H1 (cell line): Measurements from ENCODE around the gene COL16A1. TPM values are rescaled to one million over a fixed set of nuclear protein-coding genes. Genes with fewer than 3 reads are reported as not detected.

Source experiments
- CTCF ChIA-PET: fragments of 300-600 bp; sonication (Branson Sonifier 250); formaldehyde crosslinking; loops from one replicate; lab custom pipeline; 2021; ENCODE audit not compliant: partially characterized antibody; lab: Charles Lee
- POLR2A ChIA-PET: fragments of 300-600 bp; sonication (Branson Sonifier 250); formaldehyde crosslinking; loops from one replicate; lab custom pipeline; 2021; ENCODE audit warnings: inconsistent platforms; ENCODE audit not compliant: partially characterized antibody; lab: Charles Lee
- DNase-seq, 2 experiments: peaks; one replicate each; pipeline versions ENCODE4 v3.0.0 to v3.0.0-alpha.2; 2010 to 2022; ENCODE audit warnings: low spot score in 2 of 2, low read depth in 1 of 2, mixed read lengths in 1 of 2
- FAIRE-seq: peaks from 2 replicates; lab custom pipeline; 2011; peaks lifted over from hg19 to GRCh38; lab: Jason Lieb, UNC
- H2AFZ ChIP-seq: 2 replicates; pipeline ENCODE4 v1.8.1; 2012; ENCODE audit warnings: low read length, inconsistent platforms
- H2AK5ac ChIP-seq: 2 replicates; pipeline ENCODE4 v1.6.1; 2013; ENCODE audit warnings: low read depth, low read length
- H2BK120ac ChIP-seq: replicated peaks from 2 replicates; pipeline ENCODE3; 2013; ENCODE audit warnings: low read depth, low read length, inconsistent platforms
- H2BK12ac ChIP-seq: 2 replicates; pipeline ENCODE4 v1.6.1; 2013; ENCODE audit warnings: low read depth, low read length
- H2BK15ac ChIP-seq: 2 replicates; pipeline ENCODE4 v1.6.1; 2013; ENCODE audit warnings: low read length
- H2BK20ac ChIP-seq: 2 replicates; pipeline ENCODE4 v1.6.1; 2013; ENCODE audit warnings: low read length
- H2BK5ac ChIP-seq: 2 replicates; pipeline ENCODE4 v1.6.1; 2013; ENCODE audit warnings: low read depth, low read length
- H3K14ac ChIP-seq: 2 replicates; pipeline ENCODE4 v1.6.1; 2013; ENCODE audit warnings: inconsistent platforms; ENCODE audit not compliant: insufficient read length
- H3K18ac ChIP-seq: 2 replicates; pipeline ENCODE4 v1.6.1; 2013; ENCODE audit warnings: low read length; ENCODE audit errors: extremely low read depth
- H3K23ac ChIP-seq: 2 replicates; pipeline ENCODE4 v1.6.1; 2013; ENCODE audit warnings: inconsistent platforms; ENCODE audit not compliant: insufficient read length
- H3K23me2 ChIP-seq: 2 replicates; pipeline ENCODE4 v1.6.1; 2013; ENCODE audit warnings: low read depth, low read length
- H3K27ac ChIP-seq: 2 replicates; pipeline ENCODE4 v1.6.1; 2011; ENCODE audit warnings: low read depth, low read length, inconsistent platforms
- H3K27me3 ChIP-seq, 4 experiments: replicated peaks in 1 of 4; 1 replicate in 1 of 4; 2 replicates in 3 of 4; pipeline versions ENCODE4 v1.6.1 to v1.8.1; 2011 to 2013; ENCODE audit warnings: low read length in 3 of 4, mild to moderate bottlenecking in 3 of 4, inconsistent platforms in 2 of 4, mixed read lengths in 2 of 4, moderate library complexity in 1 of 4; ENCODE audit not compliant: control insufficient read depth in 3 of 4, insufficient read depth in 3 of 4; ENCODE audit errors: extremely low read depth in 1 of 4
- H3K36me3 ChIP-seq, 4 experiments: 2 replicates each; pipeline versions ENCODE4 v1.6.1 to v1.8.1; 2011 to 2013; ENCODE audit warnings: mild to moderate bottlenecking in 4 of 4, low read length in 3 of 4, moderate library complexity in 2 of 4, control low read depth in 1 of 4, inconsistent platforms in 1 of 4; ENCODE audit not compliant: insufficient read depth in 4 of 4, control insufficient read depth in 2 of 4
- H3K4ac ChIP-seq: replicated peaks from 2 replicates; pipeline ENCODE3; 2013; ENCODE audit warnings: low read length, low read depth, mixed read lengths, inconsistent platforms; ENCODE audit not compliant: insufficient read length
- H3K4me1 ChIP-seq, 4 experiments: replicated peaks in 1 of 4; 1 replicate in 1 of 4; 2 replicates in 3 of 4; pipeline versions ENCODE4 v1.6.1 to v1.8.1; 2011 to 2013; ENCODE audit warnings: low read length in 3 of 4, inconsistent platforms in 2 of 4, mixed read lengths in 1 of 4; ENCODE audit not compliant: insufficient read depth in 4 of 4, control insufficient read depth in 3 of 4
- H3K4me2 ChIP-seq, 2 experiments: 2 replicates each; pipeline versions ENCODE4 v1.6.1 to v1.8.1; 2011 to 2013; ENCODE audit warnings: low read depth in 2 of 2, low read length in 2 of 2, control low read depth in 1 of 2, inconsistent platforms in 1 of 2, mild to moderate bottlenecking in 1 of 2; ENCODE audit not compliant: insufficient read depth in 1 of 2
- H3K4me3 ChIP-seq, 4 experiments: fragments of 200-600, 300-600 bp in 1 of 4; sonication (generic), shearing (Covaris generic), sonication (Bioruptor Twin) in 1 of 4; 2 replicates each; pipeline versions ENCODE4 v1.5.1 to v1.8.1; 2011 to 2016; ENCODE audit warnings: low read length in 4 of 4, low read depth in 3 of 4, control low read depth in 2 of 4, inconsistent platforms in 2 of 4, mild to moderate bottlenecking in 2 of 4, mixed read lengths in 1 of 4, moderate library complexity in 1 of 4; ENCODE audit not compliant: insufficient read depth in 2 of 4; ENCODE audit errors: extremely low read depth in 1 of 4
- H3K56ac ChIP-seq: replicated peaks from 2 replicates; pipeline ENCODE3; 2013; ENCODE audit warnings: low read depth, mild to moderate bottlenecking, mixed read lengths, low read length, inconsistent platforms; ENCODE audit not compliant: insufficient read length
- H3K79me1 ChIP-seq: 2 replicates; pipeline ENCODE4 v1.6.1; 2013; ENCODE audit warnings: low read depth, low read length, control low read depth
- H3K79me2 ChIP-seq, 2 experiments: 2 replicates each; pipeline versions ENCODE4 v1.6.1 to v1.8.1; 2012 to 2013; ENCODE audit warnings: low read length in 2 of 2, mild to moderate bottlenecking in 2 of 2, inconsistent platforms in 1 of 2; ENCODE audit not compliant: insufficient read depth in 2 of 2, control insufficient read depth in 1 of 2
- H3K9ac ChIP-seq, 4 experiments: replicated peaks in 1 of 4; 1 replicate in 1 of 4; 2 replicates in 3 of 4; pipeline versions ENCODE4 v1.6.1 to v1.8.1; 2011 to 2013; ENCODE audit warnings: low read depth in 3 of 4, low read length in 3 of 4, control low read depth in 2 of 4, mild to moderate bottlenecking in 2 of 4, moderate library complexity in 2 of 4, inconsistent platforms in 1 of 4; ENCODE audit errors: extremely low read depth in 1 of 4
- H3K9me3 ChIP-seq, 2 experiments: 2 replicates each; pipeline versions ENCODE4 v1.6.1 to v1.8.1; 2012 to 2013; ENCODE audit warnings: mild to moderate bottlenecking in 2 of 2, moderate library complexity in 2 of 2, control low read depth in 1 of 2, inconsistent platforms in 1 of 2, low read depth in 1 of 2, low read length in 1 of 2, mixed read lengths in 1 of 2; ENCODE audit not compliant: insufficient read depth in 2 of 2
- H4K20me1 ChIP-seq, 2 experiments: replicated peaks in 1 of 2; 2 replicates each; pipeline versions ENCODE3 to v1.8.1; 2011 to 2013; ENCODE audit warnings: inconsistent platforms in 2 of 2, low read length in 2 of 2, mild to moderate bottlenecking in 1 of 2; ENCODE audit not compliant: insufficient read depth in 2 of 2, control insufficient read depth in 1 of 2
- H4K5ac ChIP-seq: 2 replicates; pipeline ENCODE4 v1.6.1; 2013; ENCODE audit warnings: low read length, low read depth, mixed read lengths, inconsistent platforms; ENCODE audit not compliant: insufficient read length
- H4K8ac ChIP-seq: 2 replicates; pipeline ENCODE4 v1.8.0; 2013; ENCODE audit warnings: mild to moderate bottlenecking, moderate library complexity, low read length, inconsistent platforms; ENCODE audit not compliant: insufficient read depth; ENCODE audit errors: extremely low read depth
- H4K91ac ChIP-seq: replicated peaks from 2 replicates; pipeline ENCODE3; 2013; ENCODE audit warnings: low read length, mixed read lengths, inconsistent platforms; ENCODE audit not compliant: insufficient read length
- EP300 ChIP-seq, 2 experiments: IDR thresholded peaks; 1 replicate in 1 of 2; 2 replicates in 1 of 2; pipeline ENCODE4 v1.6.1; 2011 to 2012; ENCODE audit warnings: low read depth in 2 of 2, low read length in 2 of 2, mild to moderate bottlenecking in 2 of 2, borderline replicate concordance in 1 of 2, inconsistent platforms in 1 of 2, moderate library complexity in 1 of 2
- EZH2 ChIP-seq: fragments of 200-600 bp; sonication (generic); IDR thresholded peaks from 2 replicates; pipeline ENCODE4 v1.7.1; 2012; ENCODE audit warnings: low read depth, mild to moderate bottlenecking, moderate library complexity, low read length, inconsistent platforms; ENCODE audit not compliant: severe bottlenecking
- GTF2F1 ChIP-seq: IDR thresholded peaks from 2 replicates; pipeline ENCODE4 v1.6.1; 2012; ENCODE audit warnings: low read depth, low read length, improper control_type of control experiment, borderline replicate concordance
- JUN ChIP-seq: IDR thresholded peaks from 2 replicates; pipeline ENCODE4 v1.6.1; 2011; ENCODE audit warnings: low read depth, mild to moderate bottlenecking, improper control_type of control experiment, low read length
- JUND ChIP-seq: IDR thresholded peaks from 2 replicates; pipeline ENCODE4 v1.6.1; 2011; ENCODE audit warnings: mild to moderate bottlenecking, improper control_type of control experiment, low read length
- MAX ChIP-seq: IDR thresholded peaks from 2 replicates; pipeline ENCODE4 v1.6.1; 2012; ENCODE audit warnings: inconsistent platforms
- NANOG ChIP-seq: IDR thresholded peaks from 2 replicates; pipeline ENCODE4 v1.6.1; 2011; ENCODE audit warnings: low read length, low read depth, mild to moderate bottlenecking, inconsistent platforms; ENCODE audit not compliant: insufficient read depth, poor library complexity, severe bottlenecking
- POLR2AphosphoS5 ChIP-seq: IDR thresholded peaks from 2 replicates; pipeline ENCODE4 v1.6.1; 2011; ENCODE audit warnings: low read depth, low read length
- RBBP5 ChIP-seq: IDR thresholded peaks from 2 replicates; pipeline ENCODE4 v1.7.1; 2012; ENCODE audit warnings: low read depth, mild to moderate bottlenecking, inconsistent platforms, low read length, moderate library complexity, borderline replicate concordance
- SAP30 ChIP-seq: fragments of 300-600 bp; sonication (generic); IDR thresholded peaks from 2 replicates; pipeline ENCODE4 v1.7.1; 2012; ENCODE audit warnings: low read length, moderate library complexity, mild to moderate bottlenecking, inconsistent platforms; ENCODE audit not compliant: insufficient read depth, insufficient replicate concordance
- SIX5 ChIP-seq: IDR thresholded peaks from 2 replicates; pipeline ENCODE4 v1.6.1; 2011; ENCODE audit warnings: mild to moderate bottlenecking, low read depth, low read length
- TBP ChIP-seq: IDR thresholded peaks from 2 replicates; pipeline ENCODE4 v1.6.1; 2011; ENCODE audit warnings: low read depth, low read length, improper control_type of control experiment
- WGBS, 2 experiments: shearing (Covaris generic) in 1 of 2; methylation state at CpG; one replicate each; pipeline versions ENCODE4 v1.1.6 to v1.1.7; 2013 to 2015; ENCODE audit warnings: low lambda C conversion rate in 2 of 2, mixed read lengths in 2 of 2, inconsistent platforms in 1 of 2, low coverage in 1 of 2, missing lambda C conversion rate in 1 of 2; ENCODE audit not compliant: insufficient replicate concordance in 2 of 2, insufficient coverage in 1 of 2, insufficient read length in 1 of 2; ENCODE audit errors: extremely low coverage in 1 of 2, missing lambda C conversion rate in 1 of 2; 5-methylcytosine and 5-hydroxymethylcytosine counted together
- polyA plus RNA-seq, 7 experiments: library from polyadenylated mRNA; depleted of rRNA in 3 of 7; stranded (reverse) in 5 of 7; unstranded in 2 of 7; fragments of >200 nt in 5 of 7; fragments of 200-250 nt in 2 of 7; gene quantifications; 1 replicate in 5 of 7; 2 replicates in 1 of 7; 4 replicates in 1 of 7; pipeline versions ENCODE4 v1.2.1 to v1.2.3, GENCODE V29; 2011 to 2013; ENCODE audit warnings: missing spikeins in 2 of 7, mixed read lengths in 2 of 7
- total RNA-seq: library from RNA; stranded (reverse); fragmentation: NEBNext Ultra II Directional; extraction: Animal tissue kit (Norgen Biotek cat#: 25700); gene quantifications from 2 replicates; pipeline ENCODE4 v1.2.1, GENCODE V29; 2021

COL16A1 gene
- total and polyA plus RNA-seq, 2 of the 8 experiments (the other 6 are each of a cell fraction or from before 2014, with no cell fraction given): 2.0 to 10.5 TPM

- H3K23me2 ChIP-seq: no peaks in the 10 kb centered on the region
- no peak overlapping the region for H2BK5ac ChIP-seq
- H2AK5ac ChIP-seq: no peak overlapping the region
- H3K4me3 ChIP-seq: no peak overlapping the region
- no peak overlapping the region for H3K18ac ChIP-seq
- no peak overlapping the region for H3K27ac ChIP-seq
- no peak overlapping the region for H3K14ac ChIP-seq
- H4K5ac ChIP-seq: no peak overlapping the region
- no peak overlapping the region for H2BK120ac ChIP-seq
- H3K4me2 ChIP-seq: no peak overlapping the region
- H4K8ac ChIP-seq: no peak overlapping the region
- H2BK20ac ChIP-seq: no peak overlapping the region
- no peak overlapping the region for H2BK12ac ChIP-seq
- no peak overlapping the region for H3K23ac ChIP-seq
- no peak overlapping the region for H4K91ac ChIP-seq
- 86% methylated on average over 14 of the region's 14 CpGs; no CpG with 5 or more reads in 1 of the 2 experiments for WGBS, 2 experiments
- no peak for FAIRE-seq
- ChIA-PET POLR2A (interaction anchor here (1.0 to 2.0 kb wide), 3 partner anchors 12 to 492 kb away, joined by 3 to 12 read pairs (median 4); partner anchors contain the start of gene PEF1), CTCF (interaction anchor here (1.0 to 19.3 kb wide), 5 partner anchors 13 to 132 kb away, joined by 3 to 370 read pairs (median 5); no protein-coding TSS in a partner anchor)
- H3K9ac ChIP-seq: no peak overlapping the region
- H3K79me2 ChIP-seq: no peaks in the 10 kb centered on the region
- H2AFZ ChIP-seq: no peak overlapping the region
- DNase-seq: no peak
- H3K4ac ChIP-seq: no peak overlapping the region
- H3K79me1 ChIP-seq: no peaks in the 10 kb centered on the region
- no peaks in the 10 kb centered on the region for H3K27me3 ChIP-seq
- H3K56ac ChIP-seq: no peak overlapping the region
- peaks cover 0 to 2% of the 10 kb centered on the region in 2 experiments for H4K20me1 ChIP-seq
- H3K36me3 ChIP-seq: no peaks in the 10 kb centered on the region; a peak in 1 of 8 replicates
- H3K9me3 ChIP-seq: no peaks in the 10 kb centered on the region
- H3K4me1 ChIP-seq: no peaks in the 10 kb centered on the region
- no peak overlapping the region for H2BK15ac ChIP-seq
- TF ChIP-seq SIX5 (no peak), EZH2 (no peak), TBP (no peak), POLR2AphosphoS5 (no peak), SAP30 (no peak), GTF2F1 (no peak), JUND (no peak), RBBP5 (no peak), JUN (no peak), EP300 (IDR thresholded peaks at IDR 0.05; ENCODE audit: borderline replicate concordance in 1 of 2, low read depth in 2 of 2, low read length in 2 of 2) (no peak), NANOG (no peak), MAX (no peak)
Observed at GRCh38 chr1:31657020-31657804, 46.6 kb downstream of the COL16A1 start.
